H1 (cell line): ENCODE data around the gene SBF1. TPM values are rescaled to one million over a fixed set of nuclear protein-coding genes. Genes with fewer than 3 reads are reported as not detected.

ENCODE experiments used
- CTCF ChIA-PET: fragments of 300-600 bp; sonication (Branson Sonifier 250); formaldehyde crosslinking; loops from one replicate; lab custom pipeline; 2021; ENCODE audit not compliant: partially characterized antibody; lab: Charles Lee
- POLR2A ChIA-PET: fragments of 300-600 bp; sonication (Branson Sonifier 250); formaldehyde crosslinking; loops from one replicate; lab custom pipeline; 2021; ENCODE audit warnings: inconsistent platforms; ENCODE audit not compliant: partially characterized antibody; lab: Charles Lee
- DNase-seq, 2 experiments: peaks; one replicate each; pipeline versions ENCODE4 v3.0.0 to v3.0.0-alpha.2; 2010 to 2022; ENCODE audit warnings: low spot score in 2 of 2, low read depth in 1 of 2, mixed read lengths in 1 of 2
- FAIRE-seq: peaks from 2 replicates; lab custom pipeline; 2011; peaks lifted over from hg19 to GRCh38; lab: Jason Lieb, UNC
- H2AFZ ChIP-seq: 2 replicates; pipeline ENCODE4 v1.8.1; 2012; ENCODE audit warnings: low read length, inconsistent platforms
- H2AK5ac ChIP-seq: 2 replicates; pipeline ENCODE4 v1.6.1; 2013; ENCODE audit warnings: low read depth, low read length
- H2BK120ac ChIP-seq: replicated peaks from 2 replicates; pipeline ENCODE3; 2013; ENCODE audit warnings: low read depth, low read length, inconsistent platforms
- H2BK12ac ChIP-seq: 2 replicates; pipeline ENCODE4 v1.6.1; 2013; ENCODE audit warnings: low read depth, low read length
- H2BK15ac ChIP-seq: 2 replicates; pipeline ENCODE4 v1.6.1; 2013; ENCODE audit warnings: low read length
- H2BK20ac ChIP-seq: 2 replicates; pipeline ENCODE4 v1.6.1; 2013; ENCODE audit warnings: low read length
- H2BK5ac ChIP-seq: 2 replicates; pipeline ENCODE4 v1.6.1; 2013; ENCODE audit warnings: low read depth, low read length
- H3K14ac ChIP-seq: 2 replicates; pipeline ENCODE4 v1.6.1; 2013; ENCODE audit warnings: inconsistent platforms; ENCODE audit not compliant: insufficient read length
- H3K18ac ChIP-seq: 2 replicates; pipeline ENCODE4 v1.6.1; 2013; ENCODE audit warnings: low read length; ENCODE audit errors: extremely low read depth
- H3K23ac ChIP-seq: 2 replicates; pipeline ENCODE4 v1.6.1; 2013; ENCODE audit warnings: inconsistent platforms; ENCODE audit not compliant: insufficient read length
- H3K23me2 ChIP-seq: 2 replicates; pipeline ENCODE4 v1.6.1; 2013; ENCODE audit warnings: low read depth, low read length
- H3K27ac ChIP-seq: 2 replicates; pipeline ENCODE4 v1.6.1; 2011; ENCODE audit warnings: low read depth, low read length, inconsistent platforms
- H3K27me3 ChIP-seq, 4 experiments: replicated peaks in 1 of 4; 1 replicate in 1 of 4; 2 replicates in 3 of 4; pipeline versions ENCODE4 v1.6.1 to v1.8.1; 2011 to 2013; ENCODE audit warnings: low read length in 3 of 4, mild to moderate bottlenecking in 3 of 4, inconsistent platforms in 2 of 4, mixed read lengths in 2 of 4, moderate library complexity in 1 of 4; ENCODE audit not compliant: control insufficient read depth in 3 of 4, insufficient read depth in 3 of 4; ENCODE audit errors: extremely low read depth in 1 of 4
- H3K36me3 ChIP-seq, 4 experiments: 2 replicates each; pipeline versions ENCODE4 v1.6.1 to v1.8.1; 2011 to 2013; ENCODE audit warnings: mild to moderate bottlenecking in 4 of 4, low read length in 3 of 4, moderate library complexity in 2 of 4, control low read depth in 1 of 4, inconsistent platforms in 1 of 4; ENCODE audit not compliant: insufficient read depth in 4 of 4, control insufficient read depth in 2 of 4
- H3K4ac ChIP-seq: replicated peaks from 2 replicates; pipeline ENCODE3; 2013; ENCODE audit warnings: low read length, low read depth, mixed read lengths, inconsistent platforms; ENCODE audit not compliant: insufficient read length
- H3K4me1 ChIP-seq, 4 experiments: replicated peaks in 1 of 4; 1 replicate in 1 of 4; 2 replicates in 3 of 4; pipeline versions ENCODE4 v1.6.1 to v1.8.1; 2011 to 2013; ENCODE audit warnings: low read length in 3 of 4, inconsistent platforms in 2 of 4, mixed read lengths in 1 of 4; ENCODE audit not compliant: insufficient read depth in 4 of 4, control insufficient read depth in 3 of 4
- H3K4me2 ChIP-seq, 2 experiments: 2 replicates each; pipeline versions ENCODE4 v1.6.1 to v1.8.1; 2011 to 2013; ENCODE audit warnings: low read depth in 2 of 2, low read length in 2 of 2, control low read depth in 1 of 2, inconsistent platforms in 1 of 2, mild to moderate bottlenecking in 1 of 2; ENCODE audit not compliant: insufficient read depth in 1 of 2
- H3K4me3 ChIP-seq, 4 experiments: fragments of 200-600, 300-600 bp in 1 of 4; sonication (generic), shearing (Covaris generic), sonication (Bioruptor Twin) in 1 of 4; 2 replicates each; pipeline versions ENCODE4 v1.5.1 to v1.8.1; 2011 to 2016; ENCODE audit warnings: low read length in 4 of 4, low read depth in 3 of 4, control low read depth in 2 of 4, inconsistent platforms in 2 of 4, mild to moderate bottlenecking in 2 of 4, mixed read lengths in 1 of 4, moderate library complexity in 1 of 4; ENCODE audit not compliant: insufficient read depth in 2 of 4; ENCODE audit errors: extremely low read depth in 1 of 4
- H3K56ac ChIP-seq: replicated peaks from 2 replicates; pipeline ENCODE3; 2013; ENCODE audit warnings: low read depth, mild to moderate bottlenecking, mixed read lengths, low read length, inconsistent platforms; ENCODE audit not compliant: insufficient read length
- H3K79me1 ChIP-seq: 2 replicates; pipeline ENCODE4 v1.6.1; 2013; ENCODE audit warnings: low read depth, low read length, control low read depth
- H3K79me2 ChIP-seq, 2 experiments: 2 replicates each; pipeline versions ENCODE4 v1.6.1 to v1.8.1; 2012 to 2013; ENCODE audit warnings: low read length in 2 of 2, mild to moderate bottlenecking in 2 of 2, inconsistent platforms in 1 of 2; ENCODE audit not compliant: insufficient read depth in 2 of 2, control insufficient read depth in 1 of 2
- H3K9ac ChIP-seq, 4 experiments: replicated peaks in 1 of 4; 1 replicate in 1 of 4; 2 replicates in 3 of 4; pipeline versions ENCODE4 v1.6.1 to v1.8.1; 2011 to 2013; ENCODE audit warnings: low read depth in 3 of 4, low read length in 3 of 4, control low read depth in 2 of 4, mild to moderate bottlenecking in 2 of 4, moderate library complexity in 2 of 4, inconsistent platforms in 1 of 4; ENCODE audit errors: extremely low read depth in 1 of 4
- H3K9me3 ChIP-seq, 2 experiments: 2 replicates each; pipeline versions ENCODE4 v1.6.1 to v1.8.1; 2012 to 2013; ENCODE audit warnings: mild to moderate bottlenecking in 2 of 2, moderate library complexity in 2 of 2, control low read depth in 1 of 2, inconsistent platforms in 1 of 2, low read depth in 1 of 2, low read length in 1 of 2, mixed read lengths in 1 of 2; ENCODE audit not compliant: insufficient read depth in 2 of 2
- H4K20me1 ChIP-seq, 2 experiments: replicated peaks in 1 of 2; 2 replicates each; pipeline versions ENCODE3 to v1.8.1; 2011 to 2013; ENCODE audit warnings: inconsistent platforms in 2 of 2, low read length in 2 of 2, mild to moderate bottlenecking in 1 of 2; ENCODE audit not compliant: insufficient read depth in 2 of 2, control insufficient read depth in 1 of 2
- H4K5ac ChIP-seq: 2 replicates; pipeline ENCODE4 v1.6.1; 2013; ENCODE audit warnings: low read length, low read depth, mixed read lengths, inconsistent platforms; ENCODE audit not compliant: insufficient read length
- H4K8ac ChIP-seq: 2 replicates; pipeline ENCODE4 v1.8.0; 2013; ENCODE audit warnings: mild to moderate bottlenecking, moderate library complexity, low read length, inconsistent platforms; ENCODE audit not compliant: insufficient read depth; ENCODE audit errors: extremely low read depth
- H4K91ac ChIP-seq: replicated peaks from 2 replicates; pipeline ENCODE3; 2013; ENCODE audit warnings: low read length, mixed read lengths, inconsistent platforms; ENCODE audit not compliant: insufficient read length
- BRCA1 ChIP-seq: IDR thresholded peaks from 2 replicates; pipeline ENCODE4 v1.6.1; 2012; ENCODE audit warnings: low read depth, low read length, improper control_type of control experiment
- CHD1 ChIP-seq: IDR thresholded peaks from 2 replicates; pipeline ENCODE4 v1.6.1; 2012; ENCODE audit warnings: low read depth, low read length, improper control_type of control experiment
- EGR1 ChIP-seq: IDR thresholded peaks from 2 replicates; pipeline ENCODE4 v1.6.1; 2011; ENCODE audit warnings: low read depth, low read length, borderline replicate concordance
- EZH2 ChIP-seq: fragments of 200-600 bp; sonication (generic); IDR thresholded peaks from 2 replicates; pipeline ENCODE4 v1.7.1; 2012; ENCODE audit warnings: low read depth, mild to moderate bottlenecking, moderate library complexity, low read length, inconsistent platforms; ENCODE audit not compliant: severe bottlenecking
- JUN ChIP-seq: IDR thresholded peaks from 2 replicates; pipeline ENCODE4 v1.6.1; 2011; ENCODE audit warnings: low read depth, mild to moderate bottlenecking, improper control_type of control experiment, low read length
- KDM4A ChIP-seq: IDR thresholded peaks from one replicate; pipeline ENCODE4 v1.7.1; 2012; ENCODE audit warnings: low read depth, mild to moderate bottlenecking, moderate library complexity, low read length, inconsistent platforms; ENCODE audit not compliant: severe bottlenecking
- MAFK ChIP-seq: IDR thresholded peaks from 2 replicates; pipeline ENCODE4 v1.6.1; 2012; ENCODE audit warnings: low read depth, mild to moderate bottlenecking, improper control_type of control experiment, low read length
- WGBS, 2 experiments: shearing (Covaris generic) in 1 of 2; methylation state at CpG; one replicate each; pipeline versions ENCODE4 v1.1.6 to v1.1.7; 2013 to 2015; ENCODE audit warnings: low lambda C conversion rate in 2 of 2, mixed read lengths in 2 of 2, inconsistent platforms in 1 of 2, low coverage in 1 of 2, missing lambda C conversion rate in 1 of 2; ENCODE audit not compliant: insufficient replicate concordance in 2 of 2, insufficient coverage in 1 of 2, insufficient read length in 1 of 2; ENCODE audit errors: extremely low coverage in 1 of 2, missing lambda C conversion rate in 1 of 2; 5-methylcytosine and 5-hydroxymethylcytosine counted together
- polyA plus RNA-seq, 7 experiments: library from polyadenylated mRNA; depleted of rRNA in 3 of 7; stranded (reverse) in 5 of 7; unstranded in 2 of 7; fragments of >200 nt in 5 of 7; fragments of 200-250 nt in 2 of 7; gene quantifications; 1 replicate in 5 of 7; 2 replicates in 1 of 7; 4 replicates in 1 of 7; pipeline versions ENCODE4 v1.2.1 to v1.2.3, GENCODE V29; 2011 to 2013; ENCODE audit warnings: missing spikeins in 2 of 7, mixed read lengths in 2 of 7
- total RNA-seq: library from RNA; stranded (reverse); fragmentation: NEBNext Ultra II Directional; extraction: Animal tissue kit (Norgen Biotek cat#: 25700); gene quantifications from 2 replicates; pipeline ENCODE4 v1.2.1, GENCODE V29; 2021
- TF ChIP-seq, protein P1 (sequence below), 3 experiments: IDR thresholded peaks; 1 replicate in 2 of 3; 2 replicates in 1 of 3; pipeline versions ENCODE4 v1.5.1 to v1.6.1; 2011; ENCODE audit warnings: low read length in 3 of 3, mild to moderate bottlenecking in 3 of 3, inconsistent platforms in 2 of 3, low read depth in 1 of 3, moderate library complexity in 1 of 3; ENCODE audit not compliant: insufficient read depth in 1 of 3; ENCODE audit errors: control extremely low read depth in 1 of 3
- TF ChIP-seq, protein P2 (sequence below): IDR thresholded peaks from 2 replicates; pipeline ENCODE4 v1.6.1; 2012; ENCODE audit warnings: inconsistent platforms

Gene SBF1
- total and polyA plus RNA-seq, 2 of the 8 experiments (the other 6 are each of a cell fraction or from before 2014, with no cell fraction given), result 29.1 to 71.5 TPM

DNA sequence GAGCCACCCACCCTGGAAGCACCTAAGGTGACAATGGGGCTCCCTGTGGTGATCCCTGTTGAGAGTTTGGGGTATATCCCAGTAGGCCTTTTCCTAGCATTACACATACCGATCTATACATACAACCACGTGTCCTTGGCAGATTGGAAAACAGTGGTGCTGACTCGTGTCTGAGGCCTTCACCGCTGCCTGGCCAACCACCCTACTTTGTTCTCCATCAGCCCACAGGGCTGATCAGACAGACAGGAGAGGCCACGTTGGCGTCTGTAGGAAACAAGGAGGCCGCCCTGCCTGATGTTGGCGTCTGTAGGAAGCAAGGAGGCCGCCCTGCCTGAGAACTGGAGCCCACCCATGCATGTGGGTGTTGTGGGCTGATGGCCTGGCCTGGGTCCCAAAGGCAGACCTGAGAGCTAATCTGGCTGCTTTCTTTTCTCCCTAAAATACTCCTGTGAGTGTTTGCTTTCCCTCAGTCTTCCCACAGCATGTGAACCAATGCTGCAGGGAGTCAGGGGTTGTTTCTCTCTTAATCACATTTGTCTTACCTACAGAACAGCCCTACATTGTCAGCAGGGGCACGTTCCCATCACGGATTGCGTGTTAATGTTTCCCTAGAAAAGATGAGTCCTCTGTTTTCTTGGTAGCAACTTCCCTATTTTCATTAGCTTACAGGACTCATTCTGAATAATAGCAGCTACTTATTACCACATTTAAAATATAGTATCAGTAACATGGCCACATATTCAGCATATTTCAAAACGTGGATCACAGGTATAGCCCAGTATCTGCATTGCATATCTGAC lies 57.2 kb downstream of the SBF1 start:
- Histone ChIP-seq H4K5ac (no peak overlapping the region), H2BK20ac (no peak overlapping the region), H3K23ac (no peak overlapping the region), H2BK15ac (no peak overlapping the region), H3K14ac (no peak overlapping the region), H3K4me1 (no peaks in the 10 kb centered on the region), H4K8ac (no peak overlapping the region), H3K79me2 (no peaks in the 10 kb centered on the region), H2AK5ac (no peak overlapping the region), H3K23me2 (no peaks in the 10 kb centered on the region), H3K18ac (no peak overlapping the region), H3K79me1 (no peaks in the 10 kb centered on the region), H3K27me3 (no peaks in the 10 kb centered on the region), H3K36me3 (peaks cover 16 to 53% (median 44%) of the 10 kb centered on the region in 4 experiments), H2AFZ (no peak overlapping the region), H3K9me3 (no peaks in the 10 kb centered on the region), H2BK12ac (no peak overlapping the region), H3K56ac (no peak overlapping the region), H4K91ac (no peak overlapping the region), H4K20me1 (peaks cover 0 to 8% of the 10 kb centered on the region in 2 experiments), H3K4ac (no peak overlapping the region), H3K4me2 (no peak overlapping the region), H3K9ac (no peak overlapping the region), H3K4me3 (no peak overlapping the region), H2BK120ac (no peak overlapping the region), H2BK5ac (no peak overlapping the region), H3K27ac (no peak overlapping the region)
- no peak for DNase-seq
- FAIRE-seq, result no peak
- ChIA-PET POLR2A (no interaction called here), CTCF (interaction anchor here (1.4 kb wide), 1 partner anchor 165 kb away, joined by 3 read pairs; no protein-coding TSS in a partner anchor)
- WGBS, 2 experiments, result 89% methylated on average over 13 of the region's 13 CpGs; no CpG with 5 or more reads in 1 of the 2 experiments
- TF ChIP-seq EGR1, result no peak
- TF ChIP-seq, protein P1, sequence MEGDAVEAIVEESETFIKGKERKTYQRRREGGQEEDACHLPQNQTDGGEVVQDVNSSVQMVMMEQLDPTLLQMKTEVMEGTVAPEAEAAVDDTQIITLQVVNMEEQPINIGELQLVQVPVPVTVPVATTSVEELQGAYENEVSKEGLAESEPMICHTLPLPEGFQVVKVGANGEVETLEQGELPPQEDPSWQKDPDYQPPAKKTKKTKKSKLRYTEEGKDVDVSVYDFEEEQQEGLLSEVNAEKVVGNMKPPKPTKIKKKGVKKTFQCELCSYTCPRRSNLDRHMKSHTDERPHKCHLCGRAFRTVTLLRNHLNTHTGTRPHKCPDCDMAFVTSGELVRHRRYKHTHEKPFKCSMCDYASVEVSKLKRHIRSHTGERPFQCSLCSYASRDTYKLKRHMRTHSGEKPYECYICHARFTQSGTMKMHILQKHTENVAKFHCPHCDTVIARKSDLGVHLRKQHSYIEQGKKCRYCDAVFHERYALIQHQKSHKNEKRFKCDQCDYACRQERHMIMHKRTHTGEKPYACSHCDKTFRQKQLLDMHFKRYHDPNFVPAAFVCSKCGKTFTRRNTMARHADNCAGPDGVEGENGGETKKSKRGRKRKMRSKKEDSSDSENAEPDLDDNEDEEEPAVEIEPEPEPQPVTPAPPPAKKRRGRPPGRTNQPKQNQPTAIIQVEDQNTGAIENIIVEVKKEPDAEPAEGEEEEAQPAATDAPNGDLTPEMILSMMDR (IDR thresholded peaks at IDR 0.05; ENCODE audit: control extremely low read depth in 1 of 3, insufficient read depth in 1 of 3, low read depth in 1 of 3, low read length in 3 of 3), result no peak
- TF ChIP-seq, protein P2, sequence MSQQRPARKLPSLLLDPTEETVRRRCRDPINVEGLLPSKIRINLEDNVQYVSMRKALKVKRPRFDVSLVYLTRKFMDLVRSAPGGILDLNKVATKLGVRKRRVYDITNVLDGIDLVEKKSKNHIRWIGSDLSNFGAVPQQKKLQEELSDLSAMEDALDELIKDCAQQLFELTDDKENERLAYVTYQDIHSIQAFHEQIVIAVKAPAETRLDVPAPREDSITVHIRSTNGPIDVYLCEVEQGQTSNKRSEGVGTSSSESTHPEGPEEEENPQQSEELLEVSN, result no peak
- no peak for TF ChIP-seq CHD1
- TF ChIP-seq EZH2, result no peak
- TF ChIP-seq KDM4A, result no peak
- TF ChIP-seq MAFK, result no peak
- TF ChIP-seq BRCA1, result no peak
- TF ChIP-seq JUN, result no peak
